HepG2 (cell line): ENCODE measurements around the gene CCDC86. TPM values are rescaled to one million over a fixed set of nuclear protein-coding genes. Genes with fewer than 3 reads are reported as not detected.

Source experiments
- FOXP4 ChIP-seq: sonication (generic); formaldehyde crosslinking; IDR thresholded peaks from 2 replicates; pipeline ENCODE4 v1.4.0; 2020; ENCODE audit warnings: missing genetic modification reagents
- HNRNPK ChIP-seq: fragments of 200-400 bp; formaldehyde crosslinking; IDR thresholded peaks from 2 replicates; pipeline ENCODE4 v1.6.1; 2018; ENCODE audit warnings: low read length, low read depth, moderate library complexity, mild to moderate bottlenecking; ENCODE audit not compliant: poor library complexity, severe bottlenecking
- MTA1 ChIP-seq: sonication (generic); formaldehyde crosslinking; IDR thresholded peaks from 2 replicates; pipeline ENCODE4 v1.4.0; 2020; ENCODE audit warnings: missing genetic modification reagents, mild to moderate bottlenecking, borderline replicate concordance
- ZNF407 ChIP-seq: sonication (generic); formaldehyde crosslinking; IDR thresholded peaks from one replicate; pipeline ENCODE4 v1.5.1; 2020; ENCODE audit warnings: mild to moderate bottlenecking, missing genetic modification reagents; ENCODE audit errors: not compliant biosample characterization
- polyA plus RNA-seq, 8 experiments: library from polyadenylated mRNA; depleted of rRNA in 3 of 8; stranded (reverse) in 7 of 8; unstranded in 1 of 8; fragments of >200 nt; fragmentation: Illumina TruSeq in 4 of 8; extraction: Trizol in 4 of 8; gene quantifications; 2 replicates each; pipeline versions ENCODE4 v1.2.1 to v1.2.3, GENCODE V29; 2011 to 2016; ENCODE audit warnings: low read depth in 4 of 8, missing spikeins in 1 of 8, mixed read lengths in 1 of 8; ENCODE audit not compliant: insufficient read depth in 1 of 8
- total RNA-seq, 5 experiments: library from RNA; depleted of rRNA; stranded (reverse); fragments of >200 nt; fragmentation: Illumina TruSeq; extraction: Trizol; gene quantifications; 2 replicates each; pipeline ENCODE4 v1.2.3, GENCODE V29; 2016; ENCODE audit warnings: low read depth in 1 of 5
- TF ChIP-seq, protein P1 (sequence below): IDR thresholded peaks from 2 replicates; pipeline ENCODE4 v1.4.0; 2020; ENCODE audit warnings: mild to moderate bottlenecking, missing genetic modification reagents
- TF ChIP-seq, protein P2 (sequence below): IDR thresholded peaks from 2 replicates; pipeline ENCODE4 v1.6.1; 2016; ENCODE audit warnings: low read depth, missing genetic modification reagents, missing compliant biosample characterization

Gene CCDC86
- total and polyA plus RNA-seq, 2 of the 13 experiments (the other 11 are each of a cell fraction or from before 2014, with no cell fraction given): 33.8 to 37.6 TPM

- no peak for TF ChIP-seq ZNF407 (CRISPR knock-in tag)
- TF ChIP-seq, protein P1, sequence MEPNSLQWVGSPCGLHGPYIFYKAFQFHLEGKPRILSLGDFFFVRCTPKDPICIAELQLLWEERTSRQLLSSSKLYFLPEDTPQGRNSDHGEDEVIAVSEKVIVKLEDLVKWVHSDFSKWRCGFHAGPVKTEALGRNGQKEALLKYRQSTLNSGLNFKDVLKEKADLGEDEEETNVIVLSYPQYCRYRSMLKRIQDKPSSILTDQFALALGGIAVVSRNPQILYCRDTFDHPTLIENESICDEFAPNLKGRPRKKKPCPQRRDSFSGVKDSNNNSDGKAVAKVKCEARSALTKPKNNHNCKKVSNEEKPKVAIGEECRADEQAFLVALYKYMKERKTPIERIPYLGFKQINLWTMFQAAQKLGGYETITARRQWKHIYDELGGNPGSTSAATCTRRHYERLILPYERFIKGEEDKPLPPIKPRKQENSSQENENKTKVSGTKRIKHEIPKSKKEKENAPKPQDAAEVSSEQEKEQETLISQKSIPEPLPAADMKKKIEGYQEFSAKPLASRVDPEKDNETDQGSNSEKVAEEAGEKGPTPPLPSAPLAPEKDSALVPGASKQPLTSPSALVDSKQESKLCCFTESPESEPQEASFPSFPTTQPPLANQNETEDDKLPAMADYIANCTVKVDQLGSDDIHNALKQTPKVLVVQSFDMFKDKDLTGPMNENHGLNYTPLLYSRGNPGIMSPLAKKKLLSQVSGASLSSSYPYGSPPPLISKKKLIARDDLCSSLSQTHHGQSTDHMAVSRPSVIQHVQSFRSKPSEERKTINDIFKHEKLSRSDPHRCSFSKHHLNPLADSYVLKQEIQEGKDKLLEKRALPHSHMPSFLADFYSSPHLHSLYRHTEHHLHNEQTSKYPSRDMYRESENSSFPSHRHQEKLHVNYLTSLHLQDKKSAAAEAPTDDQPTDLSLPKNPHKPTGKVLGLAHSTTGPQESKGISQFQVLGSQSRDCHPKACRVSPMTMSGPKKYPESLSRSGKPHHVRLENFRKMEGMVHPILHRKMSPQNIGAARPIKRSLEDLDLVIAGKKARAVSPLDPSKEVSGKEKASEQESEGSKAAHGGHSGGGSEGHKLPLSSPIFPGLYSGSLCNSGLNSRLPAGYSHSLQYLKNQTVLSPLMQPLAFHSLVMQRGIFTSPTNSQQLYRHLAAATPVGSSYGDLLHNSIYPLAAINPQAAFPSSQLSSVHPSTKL (CRISPR knock-in tag): peak; percentile 61
- no peak for TF ChIP-seq HNRNPK
- TF ChIP-seq, protein P2, sequence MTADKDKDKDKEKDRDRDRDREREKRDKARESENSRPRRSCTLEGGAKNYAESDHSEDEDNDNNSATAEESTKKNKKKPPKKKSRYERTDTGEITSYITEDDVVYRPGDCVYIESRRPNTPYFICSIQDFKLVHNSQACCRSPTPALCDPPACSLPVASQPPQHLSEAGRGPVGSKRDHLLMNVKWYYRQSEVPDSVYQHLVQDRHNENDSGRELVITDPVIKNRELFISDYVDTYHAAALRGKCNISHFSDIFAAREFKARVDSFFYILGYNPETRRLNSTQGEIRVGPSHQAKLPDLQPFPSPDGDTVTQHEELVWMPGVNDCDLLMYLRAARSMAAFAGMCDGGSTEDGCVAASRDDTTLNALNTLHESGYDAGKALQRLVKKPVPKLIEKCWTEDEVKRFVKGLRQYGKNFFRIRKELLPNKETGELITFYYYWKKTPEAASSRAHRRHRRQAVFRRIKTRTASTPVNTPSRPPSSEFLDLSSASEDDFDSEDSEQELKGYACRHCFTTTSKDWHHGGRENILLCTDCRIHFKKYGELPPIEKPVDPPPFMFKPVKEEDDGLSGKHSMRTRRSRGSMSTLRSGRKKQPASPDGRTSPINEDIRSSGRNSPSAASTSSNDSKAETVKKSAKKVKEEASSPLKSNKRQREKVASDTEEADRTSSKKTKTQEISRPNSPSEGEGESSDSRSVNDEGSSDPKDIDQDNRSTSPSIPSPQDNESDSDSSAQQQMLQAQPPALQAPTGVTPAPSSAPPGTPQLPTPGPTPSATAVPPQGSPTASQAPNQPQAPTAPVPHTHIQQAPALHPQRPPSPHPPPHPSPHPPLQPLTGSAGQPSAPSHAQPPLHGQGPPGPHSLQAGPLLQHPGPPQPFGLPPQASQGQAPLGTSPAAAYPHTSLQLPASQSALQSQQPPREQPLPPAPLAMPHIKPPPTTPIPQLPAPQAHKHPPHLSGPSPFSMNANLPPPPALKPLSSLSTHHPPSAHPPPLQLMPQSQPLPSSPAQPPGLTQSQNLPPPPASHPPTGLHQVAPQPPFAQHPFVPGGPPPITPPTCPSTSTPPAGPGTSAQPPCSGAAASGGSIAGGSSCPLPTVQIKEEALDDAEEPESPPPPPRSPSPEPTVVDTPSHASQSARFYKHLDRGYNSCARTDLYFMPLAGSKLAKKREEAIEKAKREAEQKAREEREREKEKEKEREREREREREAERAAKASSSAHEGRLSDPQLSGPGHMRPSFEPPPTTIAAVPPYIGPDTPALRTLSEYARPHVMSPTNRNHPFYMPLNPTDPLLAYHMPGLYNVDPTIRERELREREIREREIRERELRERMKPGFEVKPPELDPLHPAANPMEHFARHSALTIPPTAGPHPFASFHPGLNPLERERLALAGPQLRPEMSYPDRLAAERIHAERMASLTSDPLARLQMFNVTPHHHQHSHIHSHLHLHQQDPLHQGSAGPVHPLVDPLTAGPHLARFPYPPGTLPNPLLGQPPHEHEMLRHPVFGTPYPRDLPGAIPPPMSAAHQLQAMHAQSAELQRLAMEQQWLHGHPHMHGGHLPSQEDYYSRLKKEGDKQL (CRISPR knock-in tag): peak; percentile 32; the same call in 1 of the 2 replicates
- peak; percentile 53; the same call in 1 of the 2 replicates for TF ChIP-seq FOXP4
- TF ChIP-seq MTA1 (CRISPR knock-in tag): peak; percentile 78; the same call in 1 of the 2 replicates
These were observed 14.1 kb downstream of the CCDC86 start, which contains the start of gene PTGDR2 (continued) for GRCh38 chr11:60855726-60856633.
